GM18508 (cell line): ENCODE measurements around the gene RABGAP1L.
A peak's percentile ranks its signal among the peaks of the same experiment; 100 is the strongest.
"Not testable (repeated sequence)": the region's sequence is repeated elsewhere in the genome, so short reads cannot be mapped to it uniquely, and the experiment has no call there.

Experiments used
- ATAC-seq: cut with Tn5 transposase; IDR thresholded peaks from one replicate; pipeline ENCODE4 v1.9.1; 2021; ENCODE audit warnings: moderate number of reproducible peaks; ENCODE audit not compliant: insufficient read depth, unreplicated experiment

The RABGAP1L gene

DNA sequence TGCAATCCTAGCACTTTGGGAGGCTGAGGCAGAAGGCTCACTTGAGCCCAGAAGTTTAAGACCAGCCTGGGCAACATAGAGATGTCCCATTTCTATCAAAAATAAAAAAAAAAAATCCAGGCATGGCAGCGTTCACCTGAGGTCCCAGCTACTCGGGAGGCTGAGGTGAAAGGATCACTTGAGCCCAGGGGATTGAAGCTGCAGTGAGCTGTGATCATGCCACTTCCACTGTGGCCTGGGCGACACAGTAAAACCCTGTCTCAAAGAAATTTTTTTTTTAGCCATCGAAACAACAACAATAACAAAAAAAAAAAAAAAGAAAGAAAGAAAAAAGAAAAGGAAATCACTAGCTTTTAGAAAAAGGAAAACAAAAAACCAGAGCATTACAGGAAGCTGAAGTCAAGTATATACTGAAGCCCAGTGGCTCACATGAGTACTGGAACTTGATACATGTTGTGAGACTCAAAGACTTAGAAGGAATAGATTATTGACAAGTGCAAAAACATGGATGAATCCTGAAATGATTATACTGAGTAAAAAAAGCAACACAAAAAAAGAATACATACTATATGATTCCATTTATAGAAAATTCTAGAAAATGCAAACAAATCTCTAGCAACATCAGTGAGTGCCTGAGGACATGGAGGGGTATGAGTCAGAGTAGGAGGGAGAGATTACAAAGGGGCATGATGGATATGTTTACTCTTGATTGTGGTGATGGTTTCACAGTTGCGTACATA, 6.1 kb upstream of the RABGAP1L start:
- no peak for ATAC-seq

DNA sequence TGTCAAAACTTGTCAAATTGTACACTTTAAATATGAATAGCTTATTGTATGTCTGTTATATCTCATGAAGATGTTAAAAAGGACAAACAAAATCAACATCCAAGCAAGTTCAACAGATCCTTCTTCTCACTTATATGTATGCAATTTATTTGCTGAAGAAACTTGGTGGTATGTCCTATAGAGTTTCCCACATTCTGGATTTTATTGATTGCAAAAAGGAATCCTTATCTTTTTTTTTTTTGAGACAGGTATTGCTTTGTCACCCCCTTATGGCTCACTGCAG, 5.6 kb upstream of the RABGAP1L start:
- no peak for ATAC-seq

- no peak for ATAC-seq
These were observed 2.9 kb upstream of the RABGAP1L start for GRCh38 chr1:174156437-174156836.

DNA sequence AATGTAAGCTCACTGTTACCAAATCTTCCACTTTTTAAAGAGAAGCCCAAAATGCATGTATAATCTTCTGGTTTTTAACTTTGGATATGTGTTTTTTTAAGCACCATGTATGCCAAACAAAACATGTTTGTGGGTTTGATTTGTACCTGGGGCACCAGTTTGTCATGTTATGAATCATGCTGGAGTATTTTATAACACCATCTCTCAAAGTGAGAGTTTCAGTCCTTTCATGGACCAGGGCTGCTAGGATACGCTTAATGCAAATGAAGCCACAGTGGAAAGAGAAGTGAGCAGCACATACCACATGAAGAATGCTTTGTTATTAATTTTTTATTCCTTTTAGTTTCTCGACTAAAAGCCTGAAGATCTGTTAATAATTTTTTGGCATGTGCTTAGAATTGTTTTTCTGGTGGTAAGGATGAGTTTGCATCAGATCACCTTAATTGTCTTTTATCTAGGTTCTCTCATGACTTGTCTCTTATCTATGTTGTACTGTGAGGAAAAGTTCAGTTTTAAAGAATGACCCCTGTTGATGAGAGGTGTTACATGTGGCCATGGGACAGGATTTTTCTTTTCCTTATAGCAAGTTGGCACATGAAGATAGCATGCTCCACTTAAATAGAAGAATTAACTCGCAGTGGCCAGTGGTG, 2.0 kb upstream of the RABGAP1L start:
- ATAC-seq, result peak; percentile 48

DNA sequence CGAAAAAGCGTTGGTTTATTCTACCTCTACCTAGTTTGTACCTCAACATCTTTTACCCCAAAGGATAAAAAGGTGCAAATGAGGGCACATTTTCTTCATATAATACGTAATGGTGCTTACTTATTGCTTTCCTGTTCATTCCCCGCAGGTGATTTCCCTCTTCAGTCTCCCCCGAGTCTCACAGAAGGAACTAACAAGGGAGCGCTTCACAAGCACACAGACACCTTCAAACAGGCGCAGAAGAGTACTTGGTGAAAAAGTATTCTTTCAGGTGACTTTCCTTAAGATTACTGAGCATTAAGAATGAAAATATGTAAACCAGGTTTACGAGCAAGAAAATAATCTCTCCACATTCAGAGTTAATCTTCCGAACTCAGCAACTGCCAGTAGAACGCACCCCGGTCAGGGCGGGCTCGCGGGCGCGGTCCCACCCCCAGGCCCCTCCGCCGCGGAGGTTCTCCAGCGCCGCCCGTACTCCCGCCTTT, 511 bp upstream of the RABGAP1L start:
- ATAC-seq, result no peak

GRCh38 chr1:174160109-174160473, 771 bp downstream of the RABGAP1L start:
- peak; percentile 3 for ATAC-seq

DNA sequence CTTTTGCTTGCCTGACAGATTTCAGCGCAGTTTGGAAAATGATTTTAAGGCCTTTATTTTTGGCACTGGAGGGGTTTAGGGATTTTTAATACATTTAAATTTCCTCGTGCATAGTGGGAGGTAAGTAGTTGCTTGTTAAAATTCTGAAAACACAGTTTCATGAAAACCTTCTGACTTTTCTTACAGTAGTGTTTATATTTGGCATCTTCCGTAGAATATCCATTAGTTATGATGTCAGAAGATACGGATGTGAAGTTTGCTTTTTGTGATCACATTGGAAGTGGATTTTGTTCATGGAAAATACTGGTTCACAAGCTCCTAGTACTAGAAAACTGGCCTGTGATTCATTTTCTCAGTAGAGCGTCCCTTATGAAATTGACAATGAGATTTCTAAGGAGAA, 1.3 kb downstream of the RABGAP1L start:
- no peak for ATAC-seq

DNA sequence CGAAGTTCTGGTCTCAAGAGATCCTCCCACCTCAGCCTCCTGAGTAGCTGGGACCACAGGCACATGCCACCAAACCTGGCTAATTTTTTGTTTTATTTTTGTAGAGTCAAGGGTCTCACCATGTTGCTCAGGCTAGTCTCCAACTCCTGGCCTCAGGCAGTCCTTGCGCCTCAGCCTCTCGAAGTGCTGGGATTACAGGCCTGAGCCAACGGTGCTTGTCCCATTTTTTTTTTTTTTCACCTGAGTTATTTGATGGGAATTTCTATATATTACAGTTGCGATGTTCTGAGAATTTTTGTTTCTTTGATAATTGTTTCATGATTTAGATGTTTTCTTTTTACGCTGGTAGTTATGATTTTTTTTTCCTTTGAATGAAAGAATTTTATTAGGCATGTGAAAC, 2.5 kb downstream of the RABGAP1L start:
- no peak for ATAC-seq

DNA sequence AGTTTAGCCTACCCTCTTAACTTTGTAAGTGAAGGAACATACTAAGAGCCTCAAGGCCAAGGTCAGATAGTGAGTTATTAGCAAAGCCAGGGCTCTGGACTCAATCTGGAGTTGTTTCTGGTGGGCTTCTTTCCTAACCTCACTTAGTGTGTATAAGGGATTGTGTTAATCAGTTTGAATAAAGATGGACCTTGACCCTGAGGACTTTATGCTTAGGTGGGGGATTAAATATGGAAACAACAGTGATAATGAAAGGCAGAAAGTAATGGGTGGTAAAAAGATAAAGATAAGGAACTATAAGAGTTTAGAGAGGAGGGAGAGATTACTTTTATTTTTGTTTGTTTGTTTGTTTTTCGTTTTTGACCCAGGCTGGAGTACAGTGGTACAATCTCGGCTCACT, 5.5 kb downstream of the RABGAP1L start:
- ATAC-seq, result no peak

DNA sequence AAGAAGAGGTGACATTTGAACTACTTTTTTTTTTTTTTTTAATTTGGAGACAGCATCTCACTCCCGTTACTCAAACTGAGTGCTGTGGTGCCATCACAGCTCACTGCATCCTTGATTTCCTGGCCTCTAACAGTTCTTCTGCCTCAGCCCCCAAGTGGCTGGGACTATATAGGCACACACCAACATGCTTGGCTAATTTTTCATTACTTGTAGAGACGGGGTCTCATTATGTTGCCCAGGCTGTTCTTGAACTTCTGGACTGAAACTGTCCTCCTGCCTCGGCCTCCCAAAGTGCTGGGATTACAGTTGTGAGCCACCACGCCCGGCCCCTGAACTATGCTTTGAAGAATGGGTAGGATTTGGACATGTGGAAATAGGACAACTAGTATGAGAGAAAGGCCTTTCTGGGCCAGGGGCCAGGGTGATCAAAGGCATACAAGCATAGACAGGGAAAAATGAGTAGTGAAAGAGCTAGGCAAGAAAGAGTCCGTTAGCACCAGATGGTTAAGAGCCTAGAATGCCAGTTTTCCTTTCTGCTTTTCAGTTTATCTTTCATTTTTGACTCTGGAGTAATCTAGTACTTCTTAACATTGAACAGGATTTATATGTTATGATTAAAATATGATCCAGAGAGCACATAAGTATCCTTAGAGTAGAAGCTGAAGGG, 6.3 kb downstream of the RABGAP1L start:
- peak; percentile 29 for ATAC-seq

DNA sequence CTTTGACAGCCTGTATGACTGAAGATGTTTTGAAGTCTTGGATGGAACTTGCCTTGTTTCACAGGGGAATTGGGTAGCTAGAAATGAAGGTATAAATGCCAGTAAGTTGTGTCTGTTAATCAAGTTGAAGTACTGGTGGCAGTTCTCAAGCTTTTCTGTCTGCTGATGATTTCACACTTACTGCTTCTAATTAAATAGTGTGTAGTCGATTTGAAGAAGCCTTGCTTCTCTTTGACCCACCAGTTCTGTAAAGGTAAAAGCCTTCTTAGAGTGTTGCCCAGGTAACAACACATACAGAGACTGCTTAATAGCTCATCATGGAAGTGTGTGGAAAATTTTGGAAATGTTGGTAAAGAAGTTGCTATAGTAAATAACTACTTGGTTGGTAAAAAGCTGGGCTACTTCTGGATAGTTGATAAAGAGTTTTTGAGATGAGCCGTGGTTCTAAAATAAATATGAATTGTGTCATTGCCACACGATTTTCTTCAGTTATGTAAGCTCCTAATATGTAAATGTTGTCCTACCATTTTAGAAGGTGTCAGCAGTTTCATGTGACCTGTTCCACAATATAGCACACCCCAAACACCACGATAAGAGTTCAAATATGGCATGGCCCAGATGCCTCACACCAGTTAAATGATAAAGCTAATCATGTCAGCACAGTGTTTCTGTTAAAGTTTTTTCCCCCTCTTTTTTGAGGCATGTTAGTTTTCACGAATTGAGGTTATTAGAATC, 7.4 kb downstream of the RABGAP1L start:
- no peak for ATAC-seq

DNA sequence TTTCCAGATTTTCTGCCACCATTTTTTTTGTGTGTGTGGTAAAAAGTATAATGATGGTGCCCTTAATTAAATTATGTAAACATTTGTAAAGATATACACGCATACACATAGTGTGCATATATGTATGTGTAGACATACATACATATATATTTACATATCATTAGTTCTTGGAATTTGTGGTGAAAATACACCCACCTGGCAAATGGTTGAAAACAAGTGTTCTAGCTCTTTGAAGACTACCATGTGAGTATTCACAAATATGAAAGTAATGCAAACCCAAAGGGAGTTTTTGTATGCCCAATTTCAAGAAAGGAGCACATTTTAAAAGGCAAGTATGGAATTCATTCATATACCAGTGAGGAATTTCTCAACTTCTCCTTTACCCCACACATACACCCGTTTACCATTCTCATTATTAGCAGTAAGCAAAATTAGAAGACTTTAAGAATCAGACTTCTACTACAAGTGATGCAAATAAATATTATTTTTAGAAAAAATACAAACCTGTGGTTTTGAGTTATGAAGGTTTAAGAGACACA, 8.0 kb downstream of the RABGAP1L start:
- no peak for ATAC-seq

- ATAC-seq, result no peak
These were observed 10.0 kb downstream of the RABGAP1L start for GRCh38 chr1:174169342-174169741.

- ATAC-seq, result no peak
These were observed 11.8 kb downstream of the RABGAP1L start for GRCh38 chr1:174171073-174171472.

GRCh38 chr1:174174461-174175329, 15.4 kb downstream of the RABGAP1L start:
- ATAC-seq, result no peak

DNA sequence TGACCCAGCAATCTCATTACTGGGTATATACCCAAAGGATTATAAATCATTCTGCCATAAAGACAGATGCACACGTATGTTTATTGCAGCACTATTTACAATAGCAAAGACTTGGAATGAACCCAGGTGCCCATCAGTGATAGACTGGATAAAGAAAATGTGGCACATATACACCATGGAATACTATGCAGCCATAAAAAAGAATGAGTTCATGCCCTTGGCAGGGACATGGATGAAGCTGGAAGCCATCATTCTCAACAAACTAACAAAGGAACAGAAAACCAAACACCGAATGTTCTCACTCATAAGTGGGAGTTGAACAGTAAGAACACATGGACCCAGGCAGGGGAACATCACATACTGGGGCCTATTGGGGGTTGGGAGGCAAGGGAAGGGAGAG, 19.1 kb downstream of the RABGAP1L start:
- not testable (repeated sequence) for ATAC-seq

DNA sequence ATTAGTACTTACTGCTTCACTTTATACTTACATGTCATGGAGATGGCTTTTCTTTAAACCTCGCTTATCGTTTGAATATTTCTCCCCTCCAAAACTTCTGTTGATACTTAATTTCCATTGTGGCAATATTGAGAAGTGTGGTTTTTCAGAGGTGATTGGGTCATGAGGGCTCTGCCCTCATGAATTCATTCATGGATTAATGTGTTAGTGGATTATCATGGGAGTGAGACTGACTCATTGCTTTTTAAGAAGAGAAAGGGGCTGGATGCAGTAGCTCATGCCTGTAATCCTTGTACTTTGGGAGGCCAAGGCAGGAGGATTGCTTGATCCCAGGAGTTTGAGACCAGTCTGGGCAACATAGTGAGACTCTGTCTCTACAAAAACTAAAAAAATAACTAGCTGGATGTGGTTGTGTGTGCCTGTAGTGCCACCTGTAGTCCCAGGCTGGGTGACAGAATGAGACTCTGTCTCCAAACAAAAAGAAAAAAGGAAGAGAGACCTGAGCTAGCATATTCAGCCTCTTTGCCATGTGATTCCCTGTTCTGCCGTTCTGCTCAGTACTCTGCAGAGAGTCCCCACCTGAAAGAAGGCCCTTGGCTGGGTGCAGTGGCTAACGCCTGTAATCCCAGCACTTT, 30.2 kb downstream of the RABGAP1L start:
- no peak for ATAC-seq

DNA sequence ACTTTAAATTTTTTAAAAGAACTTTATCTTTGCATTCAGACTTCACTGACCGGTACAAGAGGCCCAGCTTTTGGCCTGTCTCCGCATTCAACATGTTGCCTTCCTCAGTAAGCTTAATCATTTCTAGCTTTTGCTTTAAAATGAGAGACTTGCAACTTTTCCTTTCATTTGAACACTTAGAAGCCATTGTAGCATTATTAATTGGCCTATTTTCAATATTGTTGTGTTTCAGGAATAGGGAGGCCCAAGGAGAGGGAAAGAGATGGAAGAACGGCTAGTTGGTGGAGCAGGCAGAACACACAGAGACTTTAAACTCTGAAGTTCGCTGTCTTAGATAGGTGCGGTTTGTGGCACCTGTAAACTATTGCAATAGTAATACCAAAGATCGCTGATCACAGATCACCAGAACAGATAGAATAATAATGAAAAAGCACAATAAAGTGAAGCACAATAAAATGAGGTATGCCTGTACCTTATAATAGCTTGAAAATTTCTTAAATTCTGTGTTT, 31.4 kb downstream of the RABGAP1L start:
- ATAC-seq, result no peak

DNA sequence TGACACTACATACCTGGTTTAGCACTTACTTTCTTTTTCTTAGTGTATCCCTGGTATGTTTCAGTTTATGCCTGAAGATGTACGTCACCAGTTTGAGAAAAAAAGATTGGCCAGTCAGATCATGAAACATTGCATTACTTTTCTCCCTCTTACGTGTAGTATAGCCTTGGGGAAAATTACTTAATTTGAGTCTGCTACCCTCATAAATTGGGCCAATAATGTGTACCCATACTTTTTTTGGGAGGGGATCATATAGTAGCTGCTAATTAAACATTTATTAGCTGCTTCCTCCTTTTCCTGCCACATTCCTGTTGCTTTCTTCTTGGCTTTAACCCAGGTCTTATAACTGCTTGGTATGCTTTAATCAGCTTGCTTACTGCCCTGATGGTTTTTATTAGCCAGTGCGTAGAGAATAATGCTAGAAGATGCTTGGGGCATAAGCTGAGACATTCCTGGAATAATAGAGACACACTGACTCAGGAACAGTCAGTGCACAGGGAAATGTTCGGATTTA, 32.1 kb downstream of the RABGAP1L start:
- no peak for ATAC-seq
